Measurements from ENCODE around the gene NDFIP1. TPM values are rescaled to one million over a fixed set of nuclear protein-coding genes. Genes with fewer than 3 reads are reported as not detected.
A peak's percentile ranks its signal among the peaks of the same experiment; 100 is the strongest.

NDFIP1 gene
- total and polyA plus RNA-seq, 2 of the 8 experiments (the other 6 are each of a cell fraction or from before 2014, with no cell fraction given), result 8.8 to 27.1 TPM

- TF ChIP-seq SP2 (IDR thresholded peaks at IDR 0.05; ENCODE audit: low read length) (no peak), POLR2A (IDR thresholded peaks at IDR 0.05; ENCODE audit: control extremely low read depth in 1 of 2, low read depth in 2 of 2, low read length in 2 of 2) (peak; percentile 88 to 91), EGR1 (IDR thresholded peaks at IDR 0.05; ENCODE audit: borderline replicate concordance, low read depth, low read length) (no peak), SIX5 (IDR thresholded peaks at IDR 0.05; ENCODE audit: low read depth, low read length) (no peak), RBBP5 (IDR thresholded peaks at IDR 0.05; ENCODE audit: borderline replicate concordance, low read depth, low read length) (peak; percentile 82; the same call in 1 of the 2 replicates), TBP (IDR thresholded peaks at IDR 0.05; ENCODE audit: low read depth, low read length) (peak; percentile 26; the same call in 1 of the 2 replicates)
Observed at GRCh38 chr5:142108432-142109330, at the start of gene NDFIP1 (continued).
